Activated CD8-positive, alpha-beta T cell treated with anti-CD3 and anti-CD28 coated beads, Interleukin-2, amount 10 ng/mL, durations not matched to agents 7 days and 5 days (primary cell): ENCODE measurements around the gene GSK3B. TPM values are rescaled to one million over a fixed set of nuclear protein-coding genes. Genes with fewer than 3 reads are reported as not detected.
A peak's percentile ranks its signal among the peaks of the same experiment; 100 is the strongest.
"Not testable (repeated sequence)": the region's sequence is repeated elsewhere in the genome, so short reads cannot be mapped to it uniquely, and the experiment has no call there.

ENCODE experiments used
- ATAC-seq: fragments of 150-1000 bp; cut with Tn5 transposase; one replicate; pipeline ENCODE4 v1.10.0; 2021; ENCODE audit warnings: moderate library complexity
- CTCF ChIA-PET: fragments of 350-600 bp; sonication (Branson Sonifier 250); formaldehyde crosslinking; loops from one replicate; lab custom pipeline; 2021; ENCODE audit warnings: antibody characterized with exemption; lab: Charles Lee
- POLR2A ChIA-PET: fragments of 350-600 bp; sonication (Branson Sonifier 250); formaldehyde crosslinking; loops from one replicate; lab custom pipeline; 2021; ENCODE audit warnings: antibody characterized with exemption; lab: Charles Lee
- DNase-seq: peaks from one replicate; pipeline ENCODE4 v3.0.0-alpha.2; 2020
- H3K27ac Mint-ChIP-seq: one replicate; pipeline ENCODE4 v1.8.0; 2021; ENCODE audit warnings: mild to moderate bottlenecking, mixed read lengths
- H3K27me3 Mint-ChIP-seq: one replicate; pipeline ENCODE4 v1.8.0; 2021; ENCODE audit warnings: low read depth, mixed read lengths
- H3K36me3 Mint-ChIP-seq: one replicate; pipeline ENCODE4 v1.8.0; 2021; ENCODE audit warnings: low read depth, mixed read lengths
- H3K4me1 Mint-ChIP-seq: one replicate; pipeline ENCODE4 v1.8.0; 2021; ENCODE audit warnings: low read depth, mixed read lengths
- H3K4me3 Mint-ChIP-seq: one replicate; pipeline ENCODE4 v1.8.0; 2021; ENCODE audit warnings: mild to moderate bottlenecking, mixed read lengths
- H3K9me3 Mint-ChIP-seq: one replicate; pipeline ENCODE4 v1.8.0; 2022; ENCODE audit warnings: mixed read lengths; ENCODE audit not compliant: insufficient read depth
- total RNA-seq, 2 experiments: library from RNA; stranded (reverse); gene quantifications; one replicate each; pipeline ENCODE4 v1.2.3, GENCODE V29; 2021

GSK3B gene
- total RNA-seq, 2 experiments from 2014 or later = 40.0 to 43.0 TPM

GRCh38 chr3:120029749-120030148 is 64.5 kb downstream of the GSK3B start:
- POLR2A ChIA-PET = no interaction called here
- H3K9me3 Mint-ChIP-seq = peaks cover 7% of the 10 kb centered on the region
- no peak overlapping the region for H3K4me3 Mint-ChIP-seq
- ATAC-seq (no peak), DNase-seq (no peak)
- peaks cover 31% of the 10 kb centered on the region for H3K4me1 Mint-ChIP-seq
- no peak overlapping the region for H3K27ac Mint-ChIP-seq
- CTCF ChIA-PET = no interaction called here
- no peaks in the 10 kb centered on the region for H3K27me3 Mint-ChIP-seq
- peaks cover 40% of the 10 kb centered on the region for H3K36me3 Mint-ChIP-seq

GRCh38 chr3:120028271-120029047 is 65.8 kb downstream of the GSK3B start:
- ATAC-seq = no peak
- H3K27me3 Mint-ChIP-seq = no peaks in the 10 kb centered on the region
- H3K27ac Mint-ChIP-seq = no peak overlapping the region
- no peak for DNase-seq
- H3K4me3 Mint-ChIP-seq = no peak overlapping the region
- CTCF ChIA-PET = no interaction called here
- peaks cover 37% of the 10 kb centered on the region for H3K36me3 Mint-ChIP-seq
- H3K4me1 Mint-ChIP-seq = peaks cover 21% of the 10 kb centered on the region
- POLR2A ChIA-PET = no interaction called here
- no peaks in the 10 kb centered on the region for H3K9me3 Mint-ChIP-seq

GRCh38 chr3:120027226-120027625 is 67.0 kb downstream of the GSK3B start:
- ATAC-seq (no peak), DNase-seq (no peak)
- CTCF ChIA-PET = no interaction called here
- H3K4me1 Mint-ChIP-seq = peaks cover 25% of the 10 kb centered on the region
- no peaks in the 10 kb centered on the region for H3K27me3 Mint-ChIP-seq
- POLR2A ChIA-PET = no interaction called here
- H3K4me3 Mint-ChIP-seq = no peak overlapping the region
- H3K36me3 Mint-ChIP-seq = peaks cover 31% of the 10 kb centered on the region
- no peak overlapping the region for H3K27ac Mint-ChIP-seq
- no peaks in the 10 kb centered on the region for H3K9me3 Mint-ChIP-seq

- Mint-ChIP-seq H3K4me1 (peaks cover 32% of the 10 kb centered on the region), H3K36me3 (peaks cover 34% of the 10 kb centered on the region), H3K4me3 (no peak overlapping the region), H3K9me3 (no peaks in the 10 kb centered on the region), H3K27ac (peak overlapping the region; percentile 36), H3K27me3 (no peaks in the 10 kb centered on the region)
- ChIA-PET POLR2A (no interaction called here), CTCF (no interaction called here)
- ATAC-seq = no peak
- DNase-seq = no peak
Measured at GRCh38 chr3:120025520-120025919, 68.7 kb downstream of the GSK3B start.

- ATAC-seq = no peak
- peaks cover 29% of the 10 kb centered on the region for H3K36me3 Mint-ChIP-seq
- no peaks in the 10 kb centered on the region for H3K9me3 Mint-ChIP-seq
- no peaks in the 10 kb centered on the region for H3K27me3 Mint-ChIP-seq
- POLR2A ChIA-PET = no interaction called here
- CTCF ChIA-PET = no interaction called here
- no peak overlapping the region for H3K27ac Mint-ChIP-seq
- H3K4me3 Mint-ChIP-seq = no peak overlapping the region
- H3K4me1 Mint-ChIP-seq = peaks cover 39% of the 10 kb centered on the region
- DNase-seq = no peak
Measured at GRCh38 chr3:120024103-120024502, 70.1 kb downstream of the GSK3B start.

GRCh38 chr3:120022729-120023128 is 71.5 kb downstream of the GSK3B start:
- Mint-ChIP-seq H3K36me3 (peaks cover 29% of the 10 kb centered on the region), H3K4me1 (peaks cover 45% of the 10 kb centered on the region), H3K9me3 (no peaks in the 10 kb centered on the region), H3K4me3 (no peak overlapping the region), H3K27me3 (no peaks in the 10 kb centered on the region), H3K27ac (no peak overlapping the region)
- DNase-seq (no peak), ATAC-seq (no peak)
- POLR2A ChIA-PET = no interaction called here
- CTCF ChIA-PET = no interaction called here

GRCh38 chr3:120021523-120021922 is 72.7 kb downstream of the GSK3B start:
- no peak for ATAC-seq
- Mint-ChIP-seq H3K4me3 (no peak overlapping the region), H3K4me1 (peaks cover 45% of the 10 kb centered on the region), H3K36me3 (peaks cover 29% of the 10 kb centered on the region), H3K9me3 (no peaks in the 10 kb centered on the region), H3K27me3 (no peaks in the 10 kb centered on the region), H3K27ac (no peak overlapping the region)
- ChIA-PET CTCF (interaction anchor here (1.3 to 1.4 kb wide), 2 partner anchors 16 to 125 kb away, joined by 3 to 4 read pairs; no protein-coding TSS in a partner anchor), POLR2A (no interaction called here)
- DNase-seq = no peak

- no peaks in the 10 kb centered on the region for H3K27me3 Mint-ChIP-seq
- ChIA-PET CTCF (no interaction called here), POLR2A (no interaction called here)
- peaks cover 34% of the 10 kb centered on the region for H3K4me1 Mint-ChIP-seq
- ATAC-seq (no peak), DNase-seq (no peak)
- no peak overlapping the region for H3K4me3 Mint-ChIP-seq
- no peaks in the 10 kb centered on the region for H3K9me3 Mint-ChIP-seq
- H3K36me3 Mint-ChIP-seq = peaks cover 7% of the 10 kb centered on the region
- no peak overlapping the region for H3K27ac Mint-ChIP-seq
Measured at GRCh38 chr3:120018299-120018698, 75.9 kb downstream of the GSK3B start.

GRCh38 chr3:120017692-120018091 is 76.6 kb downstream of the GSK3B start:
- DNase-seq (no peak), ATAC-seq (no peak)
- H3K9me3 Mint-ChIP-seq = no peaks in the 10 kb centered on the region
- no peak overlapping the region for H3K27ac Mint-ChIP-seq
- ChIA-PET CTCF (no interaction called here), POLR2A (no interaction called here)
- peaks cover 35% of the 10 kb centered on the region for H3K4me1 Mint-ChIP-seq
- H3K4me3 Mint-ChIP-seq = no peak overlapping the region
- H3K36me3 Mint-ChIP-seq = peaks cover 7% of the 10 kb centered on the region
- no peaks in the 10 kb centered on the region for H3K27me3 Mint-ChIP-seq

- no peak for DNase-seq
- ChIA-PET POLR2A (no interaction called here), CTCF (no interaction called here)
- H3K9me3 Mint-ChIP-seq = peaks cover 17% of the 10 kb centered on the region
- H3K27me3 Mint-ChIP-seq = no peaks in the 10 kb centered on the region
- ATAC-seq = no peak
- no peak overlapping the region for H3K4me3 Mint-ChIP-seq
- no peak overlapping the region for H3K27ac Mint-ChIP-seq
- H3K4me1 Mint-ChIP-seq = peaks cover 20% of the 10 kb centered on the region
- peaks cover 17% of the 10 kb centered on the region for H3K36me3 Mint-ChIP-seq
Measured at GRCh38 chr3:120013481-120013880, 80.8 kb downstream of the GSK3B start.

GRCh38 chr3:120005741-120006140 is 88.5 kb downstream of the GSK3B start:
- DNase-seq, H3K27ac Mint-ChIP-seq, POLR2A ChIA-PET, H3K27me3 Mint-ChIP-seq, H3K4me3 Mint-ChIP-seq, CTCF ChIA-PET, ATAC-seq: not testable (repeated sequence)
- peaks cover 33% of the 10 kb centered on the region for H3K4me1 Mint-ChIP-seq
- H3K9me3 Mint-ChIP-seq = peaks cover 23% of the 10 kb centered on the region
- peaks cover 58% of the 10 kb centered on the region for H3K36me3 Mint-ChIP-seq

- ATAC-seq, H3K27ac Mint-ChIP-seq, CTCF ChIA-PET, H3K27me3 Mint-ChIP-seq, DNase-seq, POLR2A ChIA-PET, H3K4me3 Mint-ChIP-seq: not testable (repeated sequence)
- H3K36me3 Mint-ChIP-seq = peaks cover 70% of the 10 kb centered on the region
- H3K9me3 Mint-ChIP-seq = peaks cover 16% of the 10 kb centered on the region
- peaks cover 27% of the 10 kb centered on the region for H3K4me1 Mint-ChIP-seq
Measured at GRCh38 chr3:120004008-120004498, 90.2 kb downstream of the GSK3B start.
